ENCODE data around the gene FDXACB1. TPM values are rescaled to one million over a fixed set of nuclear protein-coding genes. Genes with fewer than 3 reads are reported as not detected.

The FDXACB1 gene
- total RNA-seq, 4 donors from 2014 or later = 1.1 to 3.3 (median 2.8) TPM

DNA sequence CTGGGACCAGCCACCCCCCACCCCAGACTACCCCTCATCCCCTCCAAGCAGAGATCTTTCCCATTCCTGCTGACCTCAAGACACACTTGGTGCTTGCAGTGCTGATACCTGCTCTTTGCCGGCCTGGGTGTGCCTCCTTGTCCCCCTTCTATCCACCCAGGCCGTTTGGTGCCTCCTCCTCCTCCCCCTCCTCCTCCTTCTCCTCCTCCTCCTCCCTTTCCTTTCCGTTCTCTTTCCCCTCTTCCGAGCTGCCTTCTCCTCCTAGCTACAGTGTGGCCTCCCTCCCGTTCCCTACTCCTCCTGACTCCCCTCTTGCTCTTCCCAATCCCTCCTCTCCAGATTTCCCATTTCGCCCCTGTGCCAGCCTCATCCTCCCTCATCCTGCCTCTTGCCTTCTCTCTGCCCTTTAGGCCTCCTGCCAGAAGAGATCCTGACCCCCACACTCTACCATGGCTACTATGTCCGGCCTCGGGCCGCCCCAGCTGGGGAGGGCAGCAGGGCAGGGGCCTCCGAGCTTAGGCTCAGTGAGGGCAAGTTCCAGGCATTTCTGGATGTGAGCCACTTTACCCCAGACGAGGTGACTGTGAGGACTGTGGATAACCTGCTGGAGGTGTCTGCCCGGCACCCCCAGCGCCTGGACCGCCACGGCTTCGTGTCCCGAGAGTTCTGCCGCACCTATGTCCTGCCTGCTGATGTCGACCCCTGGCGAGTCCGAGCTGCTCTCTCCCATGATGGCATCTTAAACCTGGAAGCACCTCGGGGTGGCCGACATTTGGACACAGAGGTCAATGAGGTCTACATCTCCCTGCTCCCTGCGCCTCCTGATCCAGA lies 34.3 kb upstream of the FDXACB1 start:
- intact Hi-C loops (cut with DNase I) = no loop called here
- Histone ChIP-seq H3K9me3 (no peaks in the 10 kb centered on the region), H3K4me3 (peak overlapping the region; percentile 27 to 68 (median 50)), H3K27ac (peak overlapping the region; percentile 80 to 96 (median 94)), H3K36me3 (peaks cover 0 to 6% (median 0%) of the 10 kb centered on the region in 3 donors), H3K27me3 (peaks cover 0 to 16% (median 0%) of the 10 kb centered on the region in 4 donors), H3K4me1 (peaks cover 11 to 62% (median 24%) of the 10 kb centered on the region in 3 donors)
- no peak for DNase-seq
- WGBS, 2 donors = 43 to 45% methylated on average over 11 to 17 of the region's 24 CpGs
- TF ChIP-seq POLR2A (IDR thresholded peaks at IDR 0.05) = no peak
- TF ChIP-seq, protein P1, sequence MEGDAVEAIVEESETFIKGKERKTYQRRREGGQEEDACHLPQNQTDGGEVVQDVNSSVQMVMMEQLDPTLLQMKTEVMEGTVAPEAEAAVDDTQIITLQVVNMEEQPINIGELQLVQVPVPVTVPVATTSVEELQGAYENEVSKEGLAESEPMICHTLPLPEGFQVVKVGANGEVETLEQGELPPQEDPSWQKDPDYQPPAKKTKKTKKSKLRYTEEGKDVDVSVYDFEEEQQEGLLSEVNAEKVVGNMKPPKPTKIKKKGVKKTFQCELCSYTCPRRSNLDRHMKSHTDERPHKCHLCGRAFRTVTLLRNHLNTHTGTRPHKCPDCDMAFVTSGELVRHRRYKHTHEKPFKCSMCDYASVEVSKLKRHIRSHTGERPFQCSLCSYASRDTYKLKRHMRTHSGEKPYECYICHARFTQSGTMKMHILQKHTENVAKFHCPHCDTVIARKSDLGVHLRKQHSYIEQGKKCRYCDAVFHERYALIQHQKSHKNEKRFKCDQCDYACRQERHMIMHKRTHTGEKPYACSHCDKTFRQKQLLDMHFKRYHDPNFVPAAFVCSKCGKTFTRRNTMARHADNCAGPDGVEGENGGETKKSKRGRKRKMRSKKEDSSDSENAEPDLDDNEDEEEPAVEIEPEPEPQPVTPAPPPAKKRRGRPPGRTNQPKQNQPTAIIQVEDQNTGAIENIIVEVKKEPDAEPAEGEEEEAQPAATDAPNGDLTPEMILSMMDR (IDR thresholded peaks at IDR 0.05) = no peak

DNA sequence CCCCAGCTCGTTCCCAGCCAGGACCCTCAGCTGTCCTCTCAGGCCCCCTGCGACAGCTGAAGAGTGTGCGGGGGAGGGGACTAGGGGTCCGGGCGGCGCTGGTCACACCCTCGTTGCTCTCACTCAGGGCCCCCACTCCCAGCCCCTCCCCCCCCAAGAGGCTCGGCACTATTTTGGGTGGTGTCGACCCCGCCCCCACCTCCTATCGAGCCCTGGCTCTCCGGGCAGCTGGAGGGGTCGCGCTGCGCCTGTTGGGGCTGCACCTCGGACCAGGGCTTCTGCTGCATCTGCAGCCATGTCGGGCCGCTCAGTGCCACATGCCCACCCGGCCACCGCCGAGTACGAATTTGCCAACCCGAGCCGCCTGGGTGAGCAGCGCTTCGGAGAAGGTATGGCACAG lies 33.6 kb upstream of the FDXACB1 start, which contains the start of gene HSPB2:
HSPB2 (plus strand) TSS at position 200 of the 400 bp plus-strand sequence; CDS start at position 296, 96 bp downstream.
- Histone ChIP-seq H3K9me3 (no peaks in the 10 kb centered on the region), H3K4me1 (peaks cover 11 to 60% (median 21%) of the 10 kb centered on the region in 3 donors), H3K36me3 (peaks cover 0 to 12% (median 0%) of the 10 kb centered on the region in 3 donors), H3K27me3 (peaks cover 0 to 16% (median 0%) of the 10 kb centered on the region in 4 donors), H3K27ac (peak within 1 kb of the TSS; percentile 80 to 96 (median 94)), H3K4me3 (peak within 1 kb of the TSS; percentile 27 to 68 (median 50))
- intact Hi-C loops (cut with DNase I) = no loop called here
- no peak for TF ChIP-seq POLR2A (IDR thresholded peaks at IDR 0.05)
- TF ChIP-seq, protein P1 (IDR thresholded peaks at IDR 0.05) = no peak
- 1 to 18% methylated on average over 4 to 11 of the region's 26 CpGs for WGBS, 2 donors
- DNase-seq = no peak

DNA sequence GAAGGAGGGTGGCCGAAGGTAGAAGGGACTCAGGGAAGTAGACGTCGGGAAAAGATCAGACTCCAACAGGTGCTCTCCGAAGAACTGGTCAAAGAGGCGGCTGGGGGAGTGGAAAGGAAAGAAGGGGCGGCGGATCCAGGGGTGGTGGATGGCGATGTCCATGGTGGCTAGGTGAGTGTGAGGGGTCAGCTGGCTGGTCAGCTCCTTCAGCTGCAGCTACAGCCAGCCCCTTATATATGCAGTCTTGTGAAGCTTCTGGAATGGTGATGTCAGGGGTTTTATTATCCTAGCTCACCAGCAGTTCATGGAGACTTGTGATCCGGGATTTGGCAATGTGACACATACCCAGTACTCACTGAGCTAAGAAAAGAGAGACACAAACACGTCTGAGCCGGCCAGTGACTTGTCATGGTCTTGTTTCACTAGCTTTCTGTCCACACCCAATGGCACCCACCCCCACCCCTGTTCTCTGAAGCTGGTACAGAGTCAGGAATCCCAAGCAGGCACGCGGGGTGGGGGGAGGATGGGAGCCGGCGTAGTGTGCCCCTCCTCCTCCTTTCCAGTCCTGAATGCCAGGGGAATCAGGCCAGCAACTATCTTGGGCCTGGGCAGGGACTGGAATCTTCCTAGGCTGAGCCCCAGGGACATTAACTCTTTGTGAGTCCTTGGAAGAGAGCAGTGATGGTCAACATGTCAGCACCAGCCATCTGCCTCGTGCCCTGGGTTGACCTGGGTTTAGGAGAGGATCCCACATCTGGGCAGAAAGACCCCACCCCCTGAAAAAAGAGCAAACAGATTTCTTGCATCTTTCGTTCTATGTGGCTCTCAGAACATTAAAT lies 32.8 kb upstream of the FDXACB1 start, which contains the start of gene CRYAB:
CRYAB (minus strand) TSS at position 208 of the 839 bp plus-strand sequence; CDS start at position 162, 46 bp downstream.
- H3K27ac ChIP-seq = peak within 1 kb of the TSS; percentile 80 to 96 (median 94)
- WGBS, 2 donors = 34 to 48% methylated on average over 11 to 17 of the region's 17 CpGs
- peak in 2 of 4 donors; percentile 48 to 53 for TF ChIP-seq POLR2A (IDR thresholded peaks at IDR 0.05)
- TF ChIP-seq, protein P1 (IDR thresholded peaks at IDR 0.05) = no peak
- H3K36me3 ChIP-seq = peaks cover 0 to 12% (median 0%) of the 10 kb centered on the region in 3 donors
- no peak for DNase-seq
- H3K9me3 ChIP-seq = no peaks in the 10 kb centered on the region
- H3K4me3 ChIP-seq = peak within 1 kb of the TSS; percentile 27 to 68 (median 50)
- peaks cover 0 to 16% (median 0%) of the 10 kb centered on the region in 4 donors for H3K27me3 ChIP-seq
- H3K4me1 ChIP-seq = peaks cover 11 to 60% (median 21%) of the 10 kb centered on the region in 3 donors
- intact Hi-C loops (cut with DNase I) = no loop called here

DNA sequence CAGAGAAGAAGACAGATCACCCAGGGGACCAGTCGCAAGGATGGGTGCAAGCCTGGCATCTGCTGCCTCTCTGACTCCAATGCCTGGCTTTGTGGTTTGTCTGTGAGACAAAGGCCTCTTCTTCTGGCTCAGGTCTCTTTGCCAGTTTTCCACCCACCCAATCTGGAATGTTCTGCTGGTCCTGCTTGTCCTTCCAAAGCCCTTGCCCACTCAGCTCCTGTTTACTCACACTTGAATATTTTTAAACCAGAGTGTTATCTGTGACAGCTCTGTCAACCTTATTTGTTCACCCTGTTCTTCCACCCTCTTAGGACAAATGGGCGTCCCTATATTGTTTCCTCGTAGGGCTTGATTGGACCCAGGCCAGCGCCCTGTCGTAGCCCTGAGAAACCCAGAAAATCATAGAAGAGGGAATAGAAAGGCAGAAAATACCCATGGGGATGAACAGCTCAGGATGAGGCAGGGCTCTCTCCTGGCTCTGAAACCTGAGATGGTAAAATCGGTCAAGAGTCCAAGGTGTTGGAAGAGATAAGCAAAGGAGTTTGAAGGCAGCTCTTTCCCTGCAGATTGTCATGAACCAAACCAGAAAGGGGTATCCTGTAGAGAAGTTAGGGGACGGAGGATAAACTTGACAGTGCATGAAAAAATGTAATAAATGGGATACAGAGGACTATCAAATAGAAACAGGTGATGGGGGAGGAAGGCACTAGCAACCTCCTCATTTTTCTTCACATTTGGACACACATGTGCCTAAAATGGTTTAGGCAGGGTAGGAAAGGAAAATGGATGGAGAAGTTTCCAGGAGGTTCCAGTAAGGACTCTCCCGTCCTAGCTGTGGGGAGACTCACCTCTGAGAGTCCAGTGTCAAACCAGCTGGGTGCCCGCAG lies 32.0 kb upstream of the FDXACB1 start:
- intact Hi-C loops (cut with DNase I) = no loop called here
- H3K4me1 ChIP-seq = peaks cover 11 to 60% (median 21%) of the 10 kb centered on the region in 3 donors
- TF ChIP-seq, protein P1 (IDR thresholded peaks at IDR 0.05) = no peak
- TF ChIP-seq POLR2A (IDR thresholded peaks at IDR 0.05) = no peak
- H3K27ac ChIP-seq = peak overlapping the region; percentile 80 to 96 (median 94)
- peak overlapping the region; percentile 8 to 68 (median 50) for H3K4me3 ChIP-seq
- peaks cover 0 to 12% (median 0%) of the 10 kb centered on the region in 3 donors for H3K36me3 ChIP-seq
- no peaks in the 10 kb centered on the region for H3K9me3 ChIP-seq
- 51 to 59% methylated on average over 6 to 8 of the region's 9 CpGs for WGBS, 2 donors
- peaks cover 0 to 16% (median 0%) of the 10 kb centered on the region in 4 donors for H3K27me3 ChIP-seq
- no peak for DNase-seq
